ENCODE measurements around the gene FAM169A.
"Not testable (repeated sequence)": the region's sequence is repeated elsewhere in the genome, so short reads cannot be mapped to it uniquely, and the experiment has no call there.

Gene FAM169A

DNA sequence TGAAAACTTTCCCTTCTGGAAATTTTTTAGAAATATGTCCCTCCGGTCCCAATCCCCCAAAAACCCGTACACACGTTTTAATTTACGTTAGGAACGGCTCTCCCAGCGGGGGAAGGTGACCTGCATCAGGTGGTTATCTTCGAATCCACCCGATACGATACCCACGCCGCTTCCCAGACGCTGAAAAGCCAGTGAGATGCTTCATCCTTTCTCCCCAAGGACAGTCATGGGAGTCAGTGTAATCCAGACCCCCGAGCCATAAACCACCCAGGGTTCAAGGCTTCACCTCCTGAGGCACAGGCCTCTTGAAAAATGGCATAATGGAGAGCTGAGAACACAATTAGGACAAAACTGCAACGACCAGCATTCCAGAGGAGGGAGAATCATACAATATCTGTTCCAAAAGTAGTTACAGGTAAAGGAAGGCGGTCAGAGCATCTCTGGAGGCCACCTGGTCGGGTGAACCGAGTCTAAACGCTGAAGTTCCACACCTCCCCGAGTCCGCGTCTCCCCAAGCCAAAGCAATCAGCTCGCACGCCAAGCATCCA is 857 bp downstream of the FAM169A start:
- peak overlapping the region; percentile 90 for H3K4me3 ChIP-seq (ENCODE audit: severe bottlenecking)

DNA sequence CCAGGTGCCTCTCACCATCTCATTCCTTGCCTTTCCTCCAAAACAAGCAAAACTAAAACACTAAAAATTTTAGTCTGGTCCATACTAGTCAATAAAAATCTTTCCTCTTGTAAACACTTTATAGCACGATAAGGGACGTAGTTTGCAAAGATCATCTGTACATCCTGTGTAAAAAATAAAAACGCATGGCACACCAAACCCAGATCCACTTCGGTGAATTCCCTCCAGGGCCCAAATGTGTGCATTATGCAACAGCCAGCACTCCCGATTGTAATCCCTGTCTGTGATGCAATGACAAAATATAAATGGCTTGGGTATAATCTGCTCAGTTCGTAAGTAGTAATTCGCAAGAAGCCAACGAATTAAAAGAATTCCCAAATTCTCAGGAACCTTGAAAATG is 1.4 kb downstream of the FAM169A start:
- no peaks in the 10 kb centered on the region for H3K9me3 ChIP-seq (ENCODE audit: severe bottlenecking)
- H3K4me1 ChIP-seq (ENCODE audit: insufficient read depth, poor library complexity, severe bottlenecking), result peaks cover 27% of the 10 kb centered on the region
- peaks cover 6% of the 10 kb centered on the region; the same call in 1 of the 2 replicates for H3K36me3 ChIP-seq (ENCODE audit: low read depth)
- H3K27me3 ChIP-seq (ENCODE audit: insufficient read depth, poor library complexity, severe bottlenecking), result no peaks in the 10 kb centered on the region
- no peak for DNase-seq (ENCODE audit: low spot score)
- ATAC-seq (ENCODE audit: low read depth), result no peak
- peak overlapping the region; percentile 90 for H3K4me3 ChIP-seq (ENCODE audit: severe bottlenecking)
- TF ChIP-seq, protein P1, sequence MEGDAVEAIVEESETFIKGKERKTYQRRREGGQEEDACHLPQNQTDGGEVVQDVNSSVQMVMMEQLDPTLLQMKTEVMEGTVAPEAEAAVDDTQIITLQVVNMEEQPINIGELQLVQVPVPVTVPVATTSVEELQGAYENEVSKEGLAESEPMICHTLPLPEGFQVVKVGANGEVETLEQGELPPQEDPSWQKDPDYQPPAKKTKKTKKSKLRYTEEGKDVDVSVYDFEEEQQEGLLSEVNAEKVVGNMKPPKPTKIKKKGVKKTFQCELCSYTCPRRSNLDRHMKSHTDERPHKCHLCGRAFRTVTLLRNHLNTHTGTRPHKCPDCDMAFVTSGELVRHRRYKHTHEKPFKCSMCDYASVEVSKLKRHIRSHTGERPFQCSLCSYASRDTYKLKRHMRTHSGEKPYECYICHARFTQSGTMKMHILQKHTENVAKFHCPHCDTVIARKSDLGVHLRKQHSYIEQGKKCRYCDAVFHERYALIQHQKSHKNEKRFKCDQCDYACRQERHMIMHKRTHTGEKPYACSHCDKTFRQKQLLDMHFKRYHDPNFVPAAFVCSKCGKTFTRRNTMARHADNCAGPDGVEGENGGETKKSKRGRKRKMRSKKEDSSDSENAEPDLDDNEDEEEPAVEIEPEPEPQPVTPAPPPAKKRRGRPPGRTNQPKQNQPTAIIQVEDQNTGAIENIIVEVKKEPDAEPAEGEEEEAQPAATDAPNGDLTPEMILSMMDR (IDR thresholded peaks at IDR 0.05; ENCODE audit: poor library complexity, severe bottlenecking), result no peak
- H3K27ac ChIP-seq (ENCODE audit: poor library complexity, severe bottlenecking), result no peak overlapping the region

More for the DNA sequence above, 857 bp downstream of the FAM169A start:
- ATAC-seq (ENCODE audit: low read depth) (peak; percentile 37), DNase-seq (ENCODE audit: low spot score) (no peak)
- H3K27ac ChIP-seq (ENCODE audit: poor library complexity, severe bottlenecking), result peak overlapping the region; percentile 29
- H3K4me1 ChIP-seq (ENCODE audit: insufficient read depth, poor library complexity, severe bottlenecking), result peaks cover 27% of the 10 kb centered on the region
- no peaks in the 10 kb centered on the region for H3K27me3 ChIP-seq (ENCODE audit: insufficient read depth, poor library complexity, severe bottlenecking)
- H3K9me3 ChIP-seq (ENCODE audit: severe bottlenecking), result no peaks in the 10 kb centered on the region
- TF ChIP-seq, protein P1 (IDR thresholded peaks at IDR 0.05; ENCODE audit: poor library complexity, severe bottlenecking), result no peak
- H3K36me3 ChIP-seq (ENCODE audit: low read depth), result peaks cover 6% of the 10 kb centered on the region; the same call in 1 of the 2 replicates

DNA sequence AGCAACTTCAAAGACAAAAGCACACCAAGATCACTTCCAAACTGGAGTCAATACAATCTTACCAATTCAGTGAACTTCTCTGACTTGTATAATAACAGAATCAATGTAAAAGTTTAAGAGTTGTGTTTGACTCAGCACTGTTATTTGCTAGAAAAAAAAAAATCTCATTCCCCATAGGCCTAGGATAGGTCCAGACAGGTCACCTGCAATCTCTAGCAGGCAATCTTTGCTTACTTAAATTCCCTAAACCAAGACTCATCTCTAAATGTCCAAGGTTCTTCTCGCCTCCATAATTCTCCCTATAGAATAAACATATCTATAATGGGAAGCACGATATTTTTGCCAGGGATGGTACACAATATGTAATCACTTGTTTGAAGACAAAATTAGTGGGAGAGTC is 2.5 kb downstream of the FAM169A start:
- peaks cover 19% of the 10 kb centered on the region for H3K4me1 ChIP-seq (ENCODE audit: insufficient read depth, poor library complexity, severe bottlenecking)
- ATAC-seq (ENCODE audit: low read depth) (no peak), DNase-seq (ENCODE audit: low spot score) (no peak)
- no peaks in the 10 kb centered on the region for H3K9me3 ChIP-seq (ENCODE audit: severe bottlenecking)
- H3K36me3 ChIP-seq (ENCODE audit: low read depth), result peaks cover 6% of the 10 kb centered on the region; the same call in 1 of the 2 replicates
- no peak overlapping the region for H3K27ac ChIP-seq (ENCODE audit: poor library complexity, severe bottlenecking)
- TF ChIP-seq, protein P1 (IDR thresholded peaks at IDR 0.05; ENCODE audit: poor library complexity, severe bottlenecking), result no peak
- H3K27me3 ChIP-seq (ENCODE audit: insufficient read depth, poor library complexity, severe bottlenecking), result no peaks in the 10 kb centered on the region
- no peak overlapping the region for H3K4me3 ChIP-seq (ENCODE audit: severe bottlenecking)

DNA sequence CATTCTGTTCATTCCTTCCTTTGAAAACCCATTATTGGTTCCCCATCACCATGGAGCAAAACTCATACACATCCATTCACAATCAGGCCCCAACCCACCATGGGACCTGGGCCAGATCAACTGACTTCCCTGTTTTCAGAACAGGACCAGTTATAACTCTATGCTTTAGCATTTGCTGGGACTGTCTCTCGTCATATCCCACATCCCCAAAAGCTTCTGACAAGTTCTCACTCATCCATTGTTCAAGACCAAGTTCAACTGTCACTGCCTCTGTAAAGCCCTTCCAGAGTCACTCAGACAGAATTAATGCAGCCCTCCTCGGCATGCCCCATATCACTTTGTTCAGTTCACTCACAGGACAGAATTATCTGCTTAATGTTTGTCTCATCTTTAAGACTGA is 4.0 kb downstream of the FAM169A start:
- Histone ChIP-seq H3K4me3 (ENCODE audit: severe bottlenecking) (no peak overlapping the region), H3K36me3 (ENCODE audit: low read depth) (peaks cover 6% of the 10 kb centered on the region; the same call in 1 of the 2 replicates), H3K27ac (ENCODE audit: poor library complexity, severe bottlenecking) (no peak overlapping the region), H3K4me1 (ENCODE audit: insufficient read depth, poor library complexity, severe bottlenecking) (peaks cover 19% of the 10 kb centered on the region), H3K9me3 (ENCODE audit: severe bottlenecking) (no peaks in the 10 kb centered on the region), H3K27me3 (ENCODE audit: insufficient read depth, poor library complexity, severe bottlenecking) (no peaks in the 10 kb centered on the region)
- no peak for DNase-seq (ENCODE audit: low spot score)
- TF ChIP-seq, protein P1 (IDR thresholded peaks at IDR 0.05; ENCODE audit: poor library complexity, severe bottlenecking), result no peak
- ATAC-seq (ENCODE audit: low read depth), result no peak

DNA sequence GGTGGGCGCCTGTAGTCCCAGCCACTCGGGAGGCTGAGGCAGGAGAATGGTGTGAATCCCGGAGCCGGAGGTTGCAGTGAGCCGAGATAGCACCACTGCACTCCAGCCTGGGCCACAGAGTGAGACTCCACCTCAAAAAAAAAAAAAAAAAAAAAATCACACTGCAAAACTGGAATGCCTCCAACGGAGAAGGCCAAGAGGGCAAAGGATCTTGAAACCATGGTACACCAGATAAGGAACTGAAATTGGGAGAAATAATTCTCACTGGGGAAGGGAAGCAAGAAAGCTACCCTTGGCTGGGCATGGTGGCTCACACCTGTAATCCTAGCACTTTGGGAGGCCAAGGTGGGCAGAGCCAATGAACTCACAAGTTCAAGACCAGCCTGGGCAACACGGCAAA is 9.2 kb downstream of the FAM169A start:
- not testable (repeated sequence) for DNase-seq (ENCODE audit: low spot score); H3K27me3 ChIP-seq (ENCODE audit: insufficient read depth, poor library complexity, severe bottlenecking); H3K36me3 ChIP-seq (ENCODE audit: low read depth); H3K4me1 ChIP-seq (ENCODE audit: insufficient read depth, poor library complexity, severe bottlenecking); H3K9me3 ChIP-seq (ENCODE audit: severe bottlenecking); H3K4me3 ChIP-seq (ENCODE audit: severe bottlenecking); H3K27ac ChIP-seq (ENCODE audit: poor library complexity, severe bottlenecking); ATAC-seq (ENCODE audit: low read depth)

Measured in RWPE2 (cell line).